Motor neuron (in vitro differentiated cells): ENCODE data around the gene CLDND2. TPM values are rescaled to one million over a fixed set of nuclear protein-coding genes. Genes with fewer than 3 reads are reported as not detected.

Source experiments
- ATAC-seq, 8 experiments: fragments of 200-7000 bp; cut with Tn5 transposase; replicated peaks in 6 of 8; 2 replicates each; pipeline ENCODE4 v1.8.0; 2021; ENCODE audit warnings: mild to moderate bottlenecking in 8 of 8, moderate library complexity in 8 of 8
- H3K27ac ChIP-seq, 2 donors: fragments of 250-450 bp; sonication (Bioruptor Pico); 2 replicates each; pipeline ENCODE4 v1.9.0; 2021; ENCODE audit warnings: antibody characterized with exemption in 2 of 2, mild to moderate bottlenecking in 2 of 2, moderate library complexity in 1 of 2
- H3K4me1 ChIP-seq, 2 donors: fragments of 250-450 bp; sonication (Bioruptor Pico); replicated peaks in 1 of 2; 2 replicates each; pipeline ENCODE4 v1.6.1; 2021; ENCODE audit warnings: antibody characterized with exemption in 2 of 2, mild to moderate bottlenecking in 2 of 2, moderate library complexity in 1 of 2
- H3K4me3 ChIP-seq, 5 donors: fragments of 250-450 bp; sonication (Bioruptor Pico); 2 replicates each; pipeline ENCODE4 v1.9.0; 2021; ENCODE audit warnings: antibody characterized with exemption in 5 of 5, mild to moderate bottlenecking in 5 of 5, moderate library complexity in 4 of 5
- WGBS, 10 experiments: fragments of 450-650 bp; shearing (Covaris generic); methylation state at CpG; one replicate each; pipeline ENCODE4 v1.0.0; 2022; 5-methylcytosine and 5-hydroxymethylcytosine counted together
- in situ Hi-C, 9 experiments: fragments of 400-800 bp; cut with MboI; loops; one replicate each; pipeline ENCODE4 v1.15.0; 2021; ENCODE audit warnings: low sequenced_read_pairs in 9 of 9, low pct_unique_long_range_greater_than_20kb in 2 of 9; ENCODE audit not compliant: unreplicated experiment in 9 of 9
- total RNA-seq, 8 experiments: library from RNA; unstranded; fragments of 300-600 nt; gene quantifications; 2 replicates each; pipeline versions ENCODE4 v1.2.3 to v1.2.4, GENCODE V29; 2022

Gene CLDND2
- total RNA-seq, 8 experiments from 2014 or later = 0.36 to 4.1 (median 2.4) TPM

- in situ Hi-C loops = no loop called here
- ATAC-seq = no peak
- peaks cover 3 to 5% of the 10 kb centered on the region in 2 donors for H3K4me1 ChIP-seq
- H3K4me3 ChIP-seq = no peak within 1 kb of the TSS
- no peak within 1 kb of the TSS for H3K27ac ChIP-seq
- 40 to 89% (median 80%) methylated on average over 1 to 3 of the region's 9 CpGs; no CpG with 5 or more reads in 5 of the 10 experiments for WGBS, 10 experiments
Measured at GRCh38 chr19:51372649-51373504, 4.1 kb upstream of the CLDND2 start, which contains the start of gene NKG7. Gene NKG7 (minus strand): TSS chr19:51372654. CDS start chr19:51372535, 119 bp downstream.

- in situ Hi-C loops = no loop called here
- peaks cover 3 to 5% of the 10 kb centered on the region in 2 donors for H3K4me1 ChIP-seq
- 60 to 85% (median 81%) methylated on average over 1 to 8 of the region's 18 CpGs; no CpG with 5 or more reads in 6 of the 10 experiments for WGBS, 10 experiments
- H3K27ac ChIP-seq = no peak overlapping the region
- ATAC-seq = no peak
- no peak overlapping the region for H3K4me3 ChIP-seq
Measured at GRCh38 chr19:51372021-51372648, 3.3 kb upstream of the CLDND2 start.

- no peak overlapping the region for H3K27ac ChIP-seq
- H3K4me1 ChIP-seq = peaks cover 3 to 5% of the 10 kb centered on the region in 2 donors
- ATAC-seq = no peak
- WGBS, 10 experiments = 43 to 100% (median 75%) methylated on average over 1 to 5 of the region's 8 CpGs; no CpG with 5 or more reads in 3 of the 10 experiments
- no peak overlapping the region for H3K4me3 ChIP-seq
- in situ Hi-C loops = no loop called here
Measured at GRCh38 chr19:51371186-51371690, 2.4 kb upstream of the CLDND2 start.

- no peak overlapping the region for H3K4me3 ChIP-seq
- peaks cover 8 to 9% of the 10 kb centered on the region in 2 donors for H3K4me1 ChIP-seq
- 54 to 92% (median 85%) methylated on average over 2 to 4 of the region's 4 CpGs; no CpG with 5 or more reads in 4 of the 10 experiments for WGBS, 10 experiments
- in situ Hi-C loops = no loop called here
- ATAC-seq = no peak
- no peak overlapping the region for H3K27ac ChIP-seq
Measured at GRCh38 chr19:51370230-51370629, 1.4 kb upstream of the CLDND2 start.

GRCh38 chr19:51367565-51368365 lies 1.0 kb downstream of the CLDND2 start:
- no CpG with 5 or more reads among the region's 64 CpGs for WGBS, 10 experiments
- H3K4me1 ChIP-seq = peaks cover 10 to 12% of the 10 kb centered on the region in 2 donors
- peak; percentile 76 to 88 (median 84) for ATAC-seq
- peak overlapping the region; percentile 40 to 64 (median 58) for H3K4me3 ChIP-seq
- in situ Hi-C loops = no loop called here
- peak overlapping the region; percentile 70 to 89 for H3K27ac ChIP-seq

- peaks cover 10 to 12% of the 10 kb centered on the region in 2 donors for H3K4me1 ChIP-seq
- peak overlapping the region; percentile 40 to 64 (median 58) for H3K4me3 ChIP-seq
- in situ Hi-C loops = no loop called here
- no peak for ATAC-seq
- WGBS, 10 experiments = 0% methylated on average over 3 of the region's 15 CpGs; no CpG with 5 or more reads in 9 of the 10 experiments
- H3K27ac ChIP-seq = peak overlapping the region; percentile 84 to 89
Measured at GRCh38 chr19:51367255-51367564, 1.6 kb downstream of the CLDND2 start.

- peaks cover 10 to 12% of the 10 kb centered on the region in 2 donors for H3K4me1 ChIP-seq
- H3K27ac ChIP-seq = peak overlapping the region; percentile 84 to 89
- WGBS, 10 experiments = 0 to 7% (median 0%) methylated on average over 3 to 10 of the region's 54 CpGs; no CpG with 5 or more reads in 4 of the 10 experiments
- in situ Hi-C loops = no loop called here
- H3K4me3 ChIP-seq = peak overlapping the region; percentile 40 to 64 (median 58)
- peak; percentile 56 to 75 (median 68) for ATAC-seq
Measured at GRCh38 chr19:51366389-51367254, 2.2 kb downstream of the CLDND2 start.

GRCh38 chr19:51365965-51366388 lies 2.8 kb downstream of the CLDND2 start, which contains the start of gene ETFB:
Gene ETFB (minus strand): TSS chr19:51366388. CDS start chr19:51366326, 62 bp downstream.
- WGBS, 10 experiments = 0% methylated on average over 1 to 6 of the region's 27 CpGs; no CpG with 5 or more reads in 4 of the 10 experiments
- Histone ChIP-seq H3K4me3 (peak within 1 kb of the TSS; percentile 40 to 64 (median 58)), H3K27ac (peak within 1 kb of the TSS; percentile 84 to 89), H3K4me1 (peaks cover 10 to 12% of the 10 kb centered on the region in 2 donors)
- in situ Hi-C loops = no loop called here
- no peak for ATAC-seq

GRCh38 chr19:51365211-51365964 lies 3.4 kb downstream of the CLDND2 start:
- WGBS, 10 experiments = 0 to 47% (median 5%) methylated on average over 1 to 9 of the region's 10 CpGs; no CpG with 5 or more reads in 2 of the 10 experiments
- Histone ChIP-seq H3K4me1 (peaks cover 10 to 12% of the 10 kb centered on the region in 2 donors), H3K4me3 (peak overlapping the region; percentile 40 to 64 (median 58)), H3K27ac (peak overlapping the region; percentile 76 to 80)
- ATAC-seq = peak in 1 of 8 experiments; percentile 1
- in situ Hi-C loops = no loop called here

GRCh38 chr19:51364200-51365106 lies 4.3 kb downstream of the CLDND2 start:
- H3K27ac ChIP-seq = no peak overlapping the region
- ATAC-seq = no peak
- H3K4me3 ChIP-seq = no peak overlapping the region
- WGBS, 10 experiments = 67 to 100% (median 91%) methylated on average over 1 to 10 of the region's 15 CpGs; no CpG with 5 or more reads in 4 of the 10 experiments
- H3K4me1 ChIP-seq = peaks cover 10 to 12% of the 10 kb centered on the region in 2 donors
- in situ Hi-C loops = no loop called here
